BLaER1 (cell line): ENCODE results near the gene CASZ1.

Experiments used
- H3K27ac ChIP-seq: shearing (Covaris generic); formaldehyde crosslinking; 2 replicates; pipeline ENCODE4 v1.8.1; 2022
- H3K27me3 ChIP-seq: shearing (Covaris generic); formaldehyde crosslinking; 2 replicates; pipeline ENCODE4 v1.8.1; 2022
- H3K36me3 ChIP-seq: shearing (Covaris generic); formaldehyde crosslinking; 2 replicates; pipeline ENCODE4 v1.8.1; 2022
- H3K4me1 ChIP-seq: shearing (Covaris generic); formaldehyde crosslinking; 2 replicates; pipeline ENCODE4 v1.8.1; 2022
- H3K4me2 ChIP-seq: shearing (Covaris generic); formaldehyde crosslinking; 2 replicates; pipeline ENCODE4 v1.8.1; 2022
- H3K4me3 ChIP-seq: shearing (Covaris generic); formaldehyde crosslinking; 2 replicates; pipeline ENCODE4 v1.8.1; 2022
- H3K9ac ChIP-seq: shearing (Covaris generic); formaldehyde crosslinking; 2 replicates; pipeline ENCODE4 v1.8.1; 2022
- H3K9me3 ChIP-seq: shearing (Covaris generic); formaldehyde crosslinking; 2 replicates; pipeline ENCODE4 v1.8.1; 2022
- H4K20me1 ChIP-seq: shearing (Covaris generic); formaldehyde crosslinking; 2 replicates; pipeline ENCODE4 v1.8.1; 2022
- Cebpa-rat ChIP-seq: shearing (Covaris generic); IDR thresholded peaks from 2 replicates; pipeline ENCODE4 v1.8.1; 2022

CASZ1 gene

GRCh38 chr1:10734375-10734774 lies 62.1 kb downstream of the CASZ1 start:
- no peak overlapping the region for H3K4me3 ChIP-seq

GRCh38 chr1:10733474-10734366 lies 62.7 kb downstream of the CASZ1 start:
- Histone ChIP-seq H3K4me2 (no peak overlapping the region), H3K9me3 (no peaks in the 10 kb centered on the region), H3K36me3 (no peaks in the 10 kb centered on the region), H3K9ac (no peak overlapping the region), H3K27me3 (no peaks in the 10 kb centered on the region), H3K27ac (no peak overlapping the region), H3K4me1 (peaks cover 16% of the 10 kb centered on the region), H3K4me3 (no peak overlapping the region), H4K20me1 (no peaks in the 10 kb centered on the region)
- no peak for TF ChIP-seq Cebpa-rat

More at GRCh38 chr1:10734375-10734774, 62.1 kb downstream of the CASZ1 start:
- Histone ChIP-seq H3K9ac (no peak overlapping the region), H3K27ac (no peak overlapping the region), H4K20me1 (no peaks in the 10 kb centered on the region), H3K4me1 (peaks cover 14% of the 10 kb centered on the region), H3K36me3 (no peaks in the 10 kb centered on the region), H3K27me3 (no peaks in the 10 kb centered on the region), H3K9me3 (no peaks in the 10 kb centered on the region), H3K4me2 (no peak overlapping the region)
- no peak for TF ChIP-seq Cebpa-rat

GRCh38 chr1:10730985-10731384 lies 65.5 kb downstream of the CASZ1 start:
- TF ChIP-seq Cebpa-rat = no peak
- Histone ChIP-seq H3K9ac (no peak overlapping the region), H3K4me3 (no peak overlapping the region), H3K27ac (no peak overlapping the region), H3K4me2 (no peak overlapping the region), H3K36me3 (no peaks in the 10 kb centered on the region), H4K20me1 (no peaks in the 10 kb centered on the region), H3K4me1 (peaks cover 5% of the 10 kb centered on the region; the same call in 1 of the 2 replicates), H3K9me3 (no peaks in the 10 kb centered on the region), H3K27me3 (no peaks in the 10 kb centered on the region)

- Histone ChIP-seq H3K27me3 (no peaks in the 10 kb centered on the region), H3K4me2 (no peak overlapping the region), H3K36me3 (no peaks in the 10 kb centered on the region), H4K20me1 (no peaks in the 10 kb centered on the region), H3K9ac (no peak overlapping the region), H3K9me3 (no peaks in the 10 kb centered on the region), H3K4me3 (no peak overlapping the region), H3K27ac (no peak overlapping the region), H3K4me1 (peaks cover 14% of the 10 kb centered on the region)
- TF ChIP-seq Cebpa-rat = no peak
Measured at GRCh38 chr1:10728595-10729410, 67.6 kb downstream of the CASZ1 start.

GRCh38 chr1:10727751-10728232 lies 68.7 kb downstream of the CASZ1 start:
- Histone ChIP-seq H3K36me3 (no peaks in the 10 kb centered on the region), H3K9me3 (no peaks in the 10 kb centered on the region), H3K27me3 (no peaks in the 10 kb centered on the region), H3K9ac (no peak overlapping the region), H3K4me3 (no peak overlapping the region), H3K4me1 (peaks cover 19% of the 10 kb centered on the region), H3K4me2 (no peak overlapping the region), H4K20me1 (no peaks in the 10 kb centered on the region), H3K27ac (no peak overlapping the region)
- no peak for TF ChIP-seq Cebpa-rat

GRCh38 chr1:10726355-10726754 lies 70.1 kb downstream of the CASZ1 start:
- no peak for TF ChIP-seq Cebpa-rat
- Histone ChIP-seq H4K20me1 (no peaks in the 10 kb centered on the region), H3K9me3 (no peaks in the 10 kb centered on the region), H3K4me1 (peaks cover 19% of the 10 kb centered on the region), H3K36me3 (no peaks in the 10 kb centered on the region), H3K27me3 (no peaks in the 10 kb centered on the region), H3K4me3 (no peak overlapping the region), H3K4me2 (no peak overlapping the region), H3K9ac (no peak overlapping the region), H3K27ac (no peak overlapping the region)

- H3K36me3 ChIP-seq = no peaks in the 10 kb centered on the region
- no peaks in the 10 kb centered on the region for H3K9me3 ChIP-seq
- no peak overlapping the region for H3K4me3 ChIP-seq
- TF ChIP-seq Cebpa-rat = no peak
- H4K20me1 ChIP-seq = no peaks in the 10 kb centered on the region
- H3K4me1 ChIP-seq = peaks cover 19% of the 10 kb centered on the region
- H3K27me3 ChIP-seq = no peaks in the 10 kb centered on the region
- H3K4me2 ChIP-seq = no peak overlapping the region
- no peak overlapping the region for H3K27ac ChIP-seq
- H3K9ac ChIP-seq = no peak overlapping the region
Measured at GRCh38 chr1:10724948-10725847, 71.2 kb downstream of the CASZ1 start.

- Histone ChIP-seq H3K27ac (no peak overlapping the region), H3K27me3 (no peaks in the 10 kb centered on the region), H3K9me3 (no peaks in the 10 kb centered on the region), H3K36me3 (no peaks in the 10 kb centered on the region), H3K4me3 (no peak overlapping the region), H4K20me1 (no peaks in the 10 kb centered on the region), H3K4me2 (peak overlapping the region; percentile 69; the same call in 1 of the 2 replicates), H3K4me1 (peaks cover 17% of the 10 kb centered on the region), H3K9ac (no peak overlapping the region)
- TF ChIP-seq Cebpa-rat = no peak
Measured at GRCh38 chr1:10724511-10724910, 71.9 kb downstream of the CASZ1 start.

- Histone ChIP-seq H4K20me1 (no peaks in the 10 kb centered on the region), H3K27ac (no peak overlapping the region), H3K4me2 (peak overlapping the region; percentile 69), H3K9ac (no peak overlapping the region), H3K4me1 (peaks cover 14% of the 10 kb centered on the region), H3K9me3 (no peaks in the 10 kb centered on the region), H3K36me3 (no peaks in the 10 kb centered on the region), H3K27me3 (no peaks in the 10 kb centered on the region), H3K4me3 (no peak overlapping the region)
- TF ChIP-seq Cebpa-rat = no peak
Measured at GRCh38 chr1:10724052-10724494, 72.4 kb downstream of the CASZ1 start.
